ENCODE results near the gene SFTA2. TPM values are rescaled to one million over a fixed set of nuclear protein-coding genes. Genes with fewer than 3 reads are reported as not detected.
"Not testable (repeated sequence)": the region's sequence is repeated elsewhere in the genome, so short reads cannot be mapped to it uniquely, and the experiment has no call there.

The SFTA2 gene
- total and polyA plus RNA-seq, 7 donors = 3.6 TPM; not detected in 6

DNA sequence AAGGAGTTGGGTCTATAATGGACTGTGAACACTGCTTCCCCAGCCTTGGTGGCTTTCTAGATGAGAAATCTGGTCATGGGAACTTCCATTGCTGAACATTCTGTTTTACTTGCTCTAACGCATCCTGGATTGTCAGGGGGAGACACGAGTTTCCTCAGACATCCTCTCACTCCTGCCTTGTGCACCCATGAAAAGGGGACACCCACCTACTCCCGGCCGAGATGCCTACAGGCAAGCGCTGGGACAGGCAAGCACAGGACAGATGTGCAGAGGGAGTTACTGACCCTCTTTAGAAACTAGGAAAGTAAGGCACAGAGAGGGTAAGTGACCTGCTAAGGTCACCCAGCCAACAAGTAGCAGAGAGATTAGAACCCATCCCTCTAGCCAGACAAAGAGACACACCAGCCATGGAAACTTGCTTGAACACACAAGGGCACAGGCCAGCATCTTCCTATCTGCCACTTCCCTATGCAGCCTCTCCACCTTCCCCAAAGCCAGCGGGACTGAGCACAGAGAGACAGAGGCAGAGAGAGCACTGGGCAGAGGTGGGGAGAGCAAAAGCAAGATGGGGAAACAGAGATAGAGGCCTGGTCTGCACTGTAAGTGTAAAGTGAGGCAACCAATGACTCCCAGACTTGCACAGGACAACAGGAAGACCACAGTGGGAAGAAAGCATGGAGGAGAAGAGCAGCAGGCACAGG lies 845 bp upstream of the SFTA2 start:
- DNase-seq = no peak
- no peak overlapping the region for H3K4me3 ChIP-seq
- no peak for TF ChIP-seq POLR2A (IDR thresholded peaks at IDR 0.05)
- TF ChIP-seq EP300 (IDR thresholded peaks at IDR 0.05) = no peak
- TF ChIP-seq POLR2AphosphoS5 (IDR thresholded peaks at IDR 0.05) = no peak
- no peak for TF ChIP-seq CTCF (IDR thresholded peaks at IDR 0.05)
- H3K9me3 ChIP-seq = peaks cover 0 to 7% (median 4%) of the 10 kb centered on the region in 4 donors
- H3K4me1 ChIP-seq = no peaks in the 10 kb centered on the region
- peaks cover 0 to 3% (median 0%) of the 10 kb centered on the region in 3 donors for H3K27me3 ChIP-seq
- 78 to 81% methylated on average over 6 of the region's 6 CpGs for WGBS, 2 donors
- H3K36me3 ChIP-seq = no peaks in the 10 kb centered on the region
- intact Hi-C loops (cut with DNase I) = no loop called here
- H3K27ac ChIP-seq = no peak overlapping the region

- DNase-seq = no peak
- peaks cover 0 to 7% (median 4%) of the 10 kb centered on the region in 4 donors for H3K9me3 ChIP-seq
- 75% methylated on average over 8 of the region's 8 CpGs for WGBS, 2 donors
- no peak overlapping the region for H3K4me3 ChIP-seq
- no peak overlapping the region for H3K27ac ChIP-seq
- no peak for TF ChIP-seq CTCF (IDR thresholded peaks at IDR 0.05)
- no peak for TF ChIP-seq EP300 (IDR thresholded peaks at IDR 0.05)
- no peak for TF ChIP-seq POLR2A (IDR thresholded peaks at IDR 0.05)
- no peak for TF ChIP-seq POLR2AphosphoS5 (IDR thresholded peaks at IDR 0.05)
- no peaks in the 10 kb centered on the region for H3K27me3 ChIP-seq
- H3K4me1 ChIP-seq = no peaks in the 10 kb centered on the region
- peaks cover 0 to 6% (median 0%) of the 10 kb centered on the region in 4 donors for H3K36me3 ChIP-seq
- intact Hi-C loops (cut with DNase I) = no loop called here
These were observed 698 bp downstream of the SFTA2 start for GRCh38 chr6:30931272-30931671.

DNA sequence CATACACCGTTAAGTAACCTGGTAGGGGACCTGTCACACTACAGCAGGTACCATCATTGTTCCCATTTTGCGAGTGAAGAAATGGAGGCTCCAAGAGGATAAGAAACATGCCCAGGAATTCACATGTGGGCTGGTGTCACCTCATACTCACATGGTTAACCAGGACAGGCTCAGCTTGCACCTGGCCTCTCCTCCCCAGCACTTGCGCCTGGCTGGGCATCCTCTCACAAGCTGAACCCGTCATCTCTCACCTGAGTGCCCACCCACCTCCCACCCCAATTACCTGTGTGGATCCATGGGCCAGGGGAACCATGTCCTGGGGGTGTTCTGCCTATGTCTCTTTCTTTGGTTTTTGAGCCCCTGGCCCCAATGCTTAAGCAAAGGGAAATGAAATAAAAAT lies 1.5 kb downstream of the SFTA2 start:
- 94 to 95% methylated on average over 4 of the region's 4 CpGs for WGBS, 2 donors
- intact Hi-C loops (cut with DNase I) = no loop called here
- Histone ChIP-seq H3K36me3 (peaks cover 0 to 14% (median 2%) of the 10 kb centered on the region in 4 donors), H3K4me3 (no peak overlapping the region), H3K9me3 (peaks cover 0 to 7% (median 4%) of the 10 kb centered on the region in 4 donors), H3K27me3 (no peaks in the 10 kb centered on the region), H3K27ac (no peak overlapping the region), H3K4me1 (no peaks in the 10 kb centered on the region)
- no peak for DNase-seq
- no peak for TF ChIP-seq CTCF (IDR thresholded peaks at IDR 0.05)
- TF ChIP-seq EP300 (IDR thresholded peaks at IDR 0.05) = no peak
- no peak for TF ChIP-seq POLR2A (IDR thresholded peaks at IDR 0.05)
- no peak for TF ChIP-seq POLR2AphosphoS5 (IDR thresholded peaks at IDR 0.05)

GRCh38 chr6:30928677-30929076 lies 3.3 kb downstream of the SFTA2 start:
- Histone ChIP-seq H3K36me3 (peaks cover 0 to 30% (median 5%) of the 10 kb centered on the region in 4 donors), H3K4me3 (no peak overlapping the region), H3K4me1 (no peaks in the 10 kb centered on the region), H3K27ac (no peak overlapping the region), H3K27me3 (no peaks in the 10 kb centered on the region), H3K9me3 (peaks cover 0 to 7% (median 4%) of the 10 kb centered on the region in 4 donors)
- DNase-seq = no peak
- WGBS, 2 donors = 83 to 97% methylated on average over 3 of the region's 3 CpGs
- intact Hi-C loops (cut with DNase I) = no loop called here
- TF ChIP-seq POLR2A (IDR thresholded peaks at IDR 0.05) (no peak), EP300 (IDR thresholded peaks at IDR 0.05) (no peak), CTCF (IDR thresholded peaks at IDR 0.05) (no peak), POLR2AphosphoS5 (IDR thresholded peaks at IDR 0.05) (no peak)

- H3K4me1 ChIP-seq; DNase-seq; H3K4me3 ChIP-seq; H3K9me3 ChIP-seq; intact Hi-C loops (cut with DNase I); H3K27me3 ChIP-seq; H3K27ac ChIP-seq: not testable (repeated sequence)
- peaks cover 0 to 46% (median 16%) of the 10 kb centered on the region in 4 donors for H3K36me3 ChIP-seq
- WGBS, 2 donors = 95 to 98% methylated on average over 3 of the region's 3 CpGs
These were observed 4.9 kb downstream of the SFTA2 start for GRCh38 chr6:30927080-30927479.

Measured in sigmoid colon (tissue), 7 donors.